IPS-NIHi11 (cell line): Measurements from ENCODE around the gene UBE2G2.

Experiments used
- DNase-seq: peaks from one replicate; pipeline ENCODE4 v3.0.0; 2012; ENCODE audit warnings: mixed read lengths, low spot score

The UBE2G2 gene

GRCh38 chr21:44815225-44815624 lies 13.6 kb upstream of the UBE2G2 start:
- no peak for DNase-seq

GRCh38 chr21:44814498-44815023 lies 12.9 kb upstream of the UBE2G2 start:
- DNase-seq, result no peak

- no peak for DNase-seq
Measured at GRCh38 chr21:44813727-44814126, 12.1 kb upstream of the UBE2G2 start.

- no peak for DNase-seq
Measured at GRCh38 chr21:44813149-44813548, 11.5 kb upstream of the UBE2G2 start.

- no peak for DNase-seq
Measured at GRCh38 chr21:44812640-44813039, 11.0 kb upstream of the UBE2G2 start.

- DNase-seq, result no peak
Measured at GRCh38 chr21:44810779-44811178, 9.2 kb upstream of the UBE2G2 start.

GRCh38 chr21:44805859-44806258 lies 4.2 kb upstream of the UBE2G2 start:
- DNase-seq, result no peak

GRCh38 chr21:44805226-44805625 lies 3.6 kb upstream of the UBE2G2 start:
- DNase-seq, result no peak

GRCh38 chr21:44804762-44805161 lies 3.1 kb upstream of the UBE2G2 start:
- no peak for DNase-seq

- no peak for DNase-seq
Measured at GRCh38 chr21:44803651-44804050, 2.0 kb upstream of the UBE2G2 start.

- peak; percentile 48 for DNase-seq
Measured at GRCh38 chr21:44802396-44803153, 955 bp upstream of the UBE2G2 start.

- peak; percentile 42 for DNase-seq
Measured at GRCh38 chr21:44800971-44801467, 601 bp downstream of the UBE2G2 start.

- DNase-seq, result no peak
Measured at GRCh38 chr21:44800103-44800502, 1.5 kb downstream of the UBE2G2 start.

- DNase-seq, result no peak
Measured at GRCh38 chr21:44799646-44800045, 2.0 kb downstream of the UBE2G2 start.

GRCh38 chr21:44797775-44798174 lies 3.8 kb downstream of the UBE2G2 start:
- DNase-seq, result no peak

- no peak for DNase-seq
Measured at GRCh38 chr21:44795342-44795741, 6.3 kb downstream of the UBE2G2 start.

- no peak for DNase-seq
Measured at GRCh38 chr21:44793592-44794374, 7.8 kb downstream of the UBE2G2 start.

- peak; percentile 87 for DNase-seq
Measured at GRCh38 chr21:44792702-44793591, 8.7 kb downstream of the UBE2G2 start.

- DNase-seq, result no peak
Measured at GRCh38 chr21:44791993-44792392, 9.6 kb downstream of the UBE2G2 start.

GRCh38 chr21:44791246-44791645 lies 10.4 kb downstream of the UBE2G2 start:
- DNase-seq, result no peak

- no peak for DNase-seq
Measured at GRCh38 chr21:44790368-44790767, 11.3 kb downstream of the UBE2G2 start.

- no peak for DNase-seq
Measured at GRCh38 chr21:44789880-44790279, 11.7 kb downstream of the UBE2G2 start.
